IMR-90 (cell line): ENCODE data around the gene PSMA4. TPM values are rescaled to one million over a fixed set of nuclear protein-coding genes. Genes with fewer than 3 reads are reported as not detected.

Experiments used
- ATAC-seq: fragments of 200-7000 bp; cut with Tn5 transposase; 2 replicates; pipeline ENCODE4 v1.9.1; 2020; ENCODE audit warnings: low read depth, mild to moderate bottlenecking, moderate library complexity
- BruUV-seq: library from RNA; stranded (reverse); fragments of 400-500 nt; replicated peaks from 2 replicates; lab custom pipeline; 2021; lab: Mats Ljungman, UMichigan
- CTCF ChIA-PET: fragments of 300-600 bp; formaldehyde crosslinking; extraction: SDS; loops from one replicate; lab custom pipeline; 2021; ENCODE audit warnings: antibody characterized with exemption; lab: Yijun Ruan, JAX
- POLR2A ChIA-PET: fragments of 300-600 bp; sonication (Branson Sonifier 250); formaldehyde crosslinking; loops from one replicate; lab custom pipeline; 2022; ENCODE audit warnings: antibody characterized with exemption; ENCODE audit not compliant: unreplicated experiment; lab: Charles Lee
- DNase-seq: peaks from one replicate; pipeline ENCODE4 v3.0.0; 2013
- H2AFZ ChIP-seq: replicated peaks from 2 replicates; pipeline ENCODE3; 2013; ENCODE audit warnings: low read length, mild to moderate bottlenecking; ENCODE audit not compliant: poor library complexity
- H2AK5ac ChIP-seq: 2 replicates; pipeline ENCODE4 v1.6.1; 2013; ENCODE audit warnings: low read depth, low read length, inconsistent platforms
- H2AK9ac ChIP-seq: replicated peaks from 2 replicates; pipeline ENCODE3; 2013; ENCODE audit warnings: mild to moderate bottlenecking, low read depth, low read length, moderate library complexity; ENCODE audit not compliant: poor library complexity
- H2BK120ac ChIP-seq: 2 replicates; pipeline ENCODE4 v1.6.1; 2013; ENCODE audit warnings: low read depth, low read length, inconsistent platforms
- H2BK15ac ChIP-seq: 3 replicates; pipeline ENCODE4 v1.6.1; 2013; ENCODE audit warnings: low read depth, low read length, inconsistent platforms
- H2BK20ac ChIP-seq: 2 replicates; pipeline ENCODE4 v1.6.1; 2013; ENCODE audit warnings: low read depth, mild to moderate bottlenecking, inconsistent platforms, low read length, moderate library complexity
- H2BK5ac ChIP-seq: 2 replicates; pipeline ENCODE4 v1.6.1; 2013; ENCODE audit warnings: mild to moderate bottlenecking, low read depth, low read length, inconsistent platforms; ENCODE audit not compliant: poor library complexity, severe bottlenecking
- H3K14ac ChIP-seq: replicated peaks from 2 replicates; pipeline ENCODE4 v1.6.1; 2013; ENCODE audit warnings: low read depth, low read length, inconsistent platforms
- H3K18ac ChIP-seq: 2 replicates; pipeline ENCODE4 v1.6.1; 2013; ENCODE audit warnings: low read depth, low read length, control low read depth
- H3K23ac ChIP-seq: 2 replicates; pipeline ENCODE4 v1.6.1; 2013; ENCODE audit warnings: low read depth, low read length, inconsistent platforms
- H3K27ac ChIP-seq: 2 replicates; pipeline ENCODE4 v1.5.1; 2013; ENCODE audit warnings: mild to moderate bottlenecking, control low read depth, low read length; ENCODE audit not compliant: insufficient read depth
- H3K27me3 ChIP-seq: 2 replicates; pipeline ENCODE4 v1.6.1; 2013; ENCODE audit warnings: low read length; ENCODE audit not compliant: control insufficient read depth, insufficient read depth
- H3K36me3 ChIP-seq: 2 replicates; pipeline ENCODE4 v1.6.1; 2013; ENCODE audit warnings: low read length, mixed read lengths; ENCODE audit not compliant: control insufficient read depth, insufficient read depth
- H3K4ac ChIP-seq: 2 replicates; pipeline ENCODE4 v1.6.1; 2013; ENCODE audit warnings: low read depth, low read length, inconsistent platforms
- H3K4me1 ChIP-seq: 2 replicates; pipeline ENCODE4 v1.6.1; 2013; ENCODE audit warnings: low read length, mixed read lengths; ENCODE audit not compliant: control insufficient read depth, insufficient read depth
- H3K4me2 ChIP-seq: 2 replicates; pipeline ENCODE4 v1.6.1; 2013; ENCODE audit warnings: low read depth, mild to moderate bottlenecking, control low read depth, low read length, moderate library complexity
- H3K4me3 ChIP-seq: 2 replicates; pipeline ENCODE4 v1.5.1; 2013; ENCODE audit warnings: low read depth, mild to moderate bottlenecking, control low read depth, low read length, moderate library complexity; ENCODE audit not compliant: insufficient read depth
- H3K56ac ChIP-seq: 2 replicates; pipeline ENCODE4 v1.6.1; 2013; ENCODE audit warnings: low read length, inconsistent platforms; ENCODE audit not compliant: insufficient read depth; ENCODE audit errors: extremely low read depth
- H3K79me1 ChIP-seq, 2 experiments: 2 replicates each; pipeline ENCODE4 v1.6.1; 2013; ENCODE audit warnings: low read length in 2 of 2, inconsistent platforms in 1 of 2, low read depth in 1 of 2
- H3K9ac ChIP-seq: 2 replicates; pipeline ENCODE4 v1.6.1; 2013; ENCODE audit warnings: low read depth, low read length, control low read depth
- H3K9me1 ChIP-seq: 2 replicates; pipeline ENCODE4 v1.6.1; 2013; ENCODE audit warnings: low read length, inconsistent platforms; ENCODE audit not compliant: insufficient read depth
- H3K9me3 ChIP-seq: 2 replicates; pipeline ENCODE4 v1.6.1; 2013; ENCODE audit warnings: low read length; ENCODE audit not compliant: control insufficient read depth, insufficient read depth
- H4K20me1 ChIP-seq: 2 replicates; pipeline ENCODE4 v1.6.1; 2013; ENCODE audit warnings: low read length, inconsistent platforms; ENCODE audit not compliant: insufficient read depth
- H4K5ac ChIP-seq: 2 replicates; pipeline ENCODE4 v1.6.1; 2013; ENCODE audit warnings: mild to moderate bottlenecking, low read depth, low read length, control low read depth
- H4K8ac ChIP-seq, 2 experiments: 2 replicates each; pipeline ENCODE4 v1.6.1; 2013; ENCODE audit warnings: low read depth in 2 of 2, low read length in 2 of 2, control low read depth in 1 of 2, inconsistent platforms in 1 of 2
- H4K91ac ChIP-seq: 2 replicates; pipeline ENCODE4 v1.6.1; 2013; ENCODE audit warnings: low read depth, low read length, inconsistent platforms; ENCODE audit not compliant: insufficient read depth
- BHLHE40 ChIP-seq: fragments of 150-350 bp; IDR thresholded peaks from 2 replicates; pipeline ENCODE4 v1.6.1; 2016; ENCODE audit warnings: mild to moderate bottlenecking, low read depth, low read length
- CEBPB ChIP-seq: IDR thresholded peaks from 2 replicates; pipeline ENCODE4 v1.6.1; 2012; ENCODE audit warnings: low read depth, low read length, improper control_type of control experiment
- CHD1 ChIP-seq: IDR thresholded peaks from 2 replicates; pipeline ENCODE4 v1.6.1; 2012; ENCODE audit warnings: low read depth, low read length, improper control_type of control experiment
- CTCF ChIP-seq: conservative IDR thresholded peaks from 2 replicates; pipeline ENCODE4 v1.5.1; 2012; ENCODE audit warnings: mild to moderate bottlenecking, low read depth, low read length, improper control_type of control experiment
- FOS ChIP-seq: fragments of 150-350 bp; IDR thresholded peaks from 2 replicates; pipeline ENCODE4 v1.6.1; 2016; ENCODE audit warnings: low read depth, low read length
- MAFK ChIP-seq: IDR thresholded peaks from 2 replicates; pipeline ENCODE4 v1.6.1; 2012; ENCODE audit warnings: low read depth, low read length, improper control_type of control experiment
- MAZ ChIP-seq: IDR thresholded peaks from 2 replicates; pipeline ENCODE4 v1.6.1; 2012; ENCODE audit warnings: low read depth, mild to moderate bottlenecking, low read length, improper control_type of control experiment, moderate library complexity, borderline replicate concordance
- MXI1 ChIP-seq: IDR thresholded peaks from 2 replicates; pipeline ENCODE4 v1.6.1; 2012; ENCODE audit warnings: low read depth, mild to moderate bottlenecking, low read length, moderate library complexity, borderline replicate concordance
- NFE2L2 ChIP-seq: fragments of 150-350 bp; IDR thresholded peaks from 2 replicates; pipeline ENCODE4 v1.6.1; 2016; ENCODE audit warnings: low read depth, mild to moderate bottlenecking, low read length
- POLR2A ChIP-seq: IDR thresholded peaks from 2 replicates; pipeline ENCODE4 v1.6.1; 2012; ENCODE audit warnings: mild to moderate bottlenecking, low read depth, low read length
- RAD21 ChIP-seq: IDR thresholded peaks from 2 replicates; pipeline ENCODE4 v1.6.1; 2012; ENCODE audit warnings: low read length, improper control_type of control experiment
- RCOR1 ChIP-seq: IDR thresholded peaks from 2 replicates; pipeline ENCODE4 v1.6.1; 2012; ENCODE audit warnings: mild to moderate bottlenecking, low read length, improper control_type of control experiment; ENCODE audit not compliant: insufficient replicate concordance
- RFX5 ChIP-seq: IDR thresholded peaks from 2 replicates; pipeline ENCODE4 v1.8.0; 2012; ENCODE audit warnings: low read depth, mild to moderate bottlenecking, low read length, moderate library complexity
- SMC3 ChIP-seq: fragments of 150-350 bp; IDR thresholded peaks from 2 replicates; pipeline ENCODE4 v1.6.1; 2016; ENCODE audit warnings: low read depth, mild to moderate bottlenecking, antibody characterized with exemption, low read length, moderate library complexity
- USF2 ChIP-seq: fragments of 150-350 bp; IDR thresholded peaks from 2 replicates; pipeline ENCODE4 v1.6.1; 2017; ENCODE audit warnings: mild to moderate bottlenecking, antibody characterized with exemption, low read length, low read depth
- WGBS, 2 experiments: methylation state at CpG; one replicate each; pipeline versions ENCODE4 v1.1.5 to v1.1.7; 2013; ENCODE audit warnings: missing lambda C conversion rate in 2 of 2; ENCODE audit not compliant: insufficient read length in 1 of 2; ENCODE audit errors: extremely low coverage in 2 of 2; 5-methylcytosine and 5-hydroxymethylcytosine counted together
- dilution Hi-C: fragments of 300-500 bp; cut with HindIII; formaldehyde crosslinking; loops from one replicate; pipeline ENCODE4 v1.14.3; 2018; ENCODE audit warnings: low sequenced_read_pairs; ENCODE audit not compliant: unreplicated experiment
- in situ Hi-C: fragments of 300-500 bp; cut with MboI; formaldehyde crosslinking; loops from 3 replicates; pipeline ENCODE4 v1.14.3; 2019; ENCODE audit warnings: low sequenced_read_pairs, inconsistent platforms, mixed read lengths
- intact Hi-C: fragments of 100-400 bp; cut with micrococcal nuclease; formaldehyde crosslinking; loops from 2 replicates; pipeline ENCODE4 v1.10.0; 2022
- polyA plus RNA-seq, 3 experiments: library from polyadenylated mRNA; depleted of rRNA; stranded (reverse); fragments of >200 nt; gene quantifications; 2 replicates each; pipeline ENCODE4 v1.2.3, GENCODE V29; 2012; ENCODE audit warnings: low replicate concordance in 1 of 3
- total RNA-seq: library from RNA; depleted of rRNA; stranded (reverse); fragments of >200 nt; gene quantifications from 2 replicates; pipeline ENCODE4 v1.2.3, GENCODE V29; 2012
- TF ChIP-seq, protein P1 (sequence below): fragments of 150-350 bp; IDR thresholded peaks from 2 replicates; pipeline ENCODE4 v1.6.1; 2016; ENCODE audit warnings: low read depth, mild to moderate bottlenecking, low read length, moderate library complexity, borderline replicate concordance

PSMA4 gene
- total and polyA plus RNA-seq, 2 of the 4 experiments (the other 2 are of a cell fraction) = 208 to 239 TPM

GRCh38 chr15:78574944-78575343 is 34.7 kb downstream of the PSMA4 start:
- Histone ChIP-seq H4K8ac (no peak overlapping the region), H3K23ac (no peak overlapping the region), H4K91ac (no peak overlapping the region), H3K36me3 (no peaks in the 10 kb centered on the region), H3K9me1 (no peaks in the 10 kb centered on the region), H2BK15ac (no peak overlapping the region), H3K79me1 (no peaks in the 10 kb centered on the region), H3K27ac (no peak overlapping the region), H3K27me3 (0 out of 2 replicates have a peak, but pooled peaks cover 1% of the 10 kb centered on the region), H3K4me3 (no peak overlapping the region), H2AK9ac (no peak overlapping the region), H3K9me3 (no peaks in the 10 kb centered on the region), H2BK5ac (no peak overlapping the region), H2AFZ (no peak overlapping the region), H2BK20ac (no peak overlapping the region), H3K9ac (no peak overlapping the region), H2AK5ac (no peak overlapping the region), H3K56ac (no peak overlapping the region), H3K4me1 (no peaks in the 10 kb centered on the region), H3K4ac (no peak overlapping the region), H3K4me2 (no peak overlapping the region), H4K20me1 (no peaks in the 10 kb centered on the region), H2BK120ac (no peak overlapping the region), H3K14ac (no peak overlapping the region), H3K18ac (no peak overlapping the region), H4K5ac (no peak overlapping the region)
- dilution Hi-C loops (no loop called here), intact Hi-C loops (no loop called here), in situ Hi-C loops (no loop called here)
- ATAC-seq (no peak), DNase-seq (no peak)
- ChIA-PET POLR2A (no interaction called here), CTCF (no interaction called here)
- no peak for TF ChIP-seq RAD21
- TF ChIP-seq CHD1 = no peak
- TF ChIP-seq CTCF = no peak
- TF ChIP-seq, protein P1, sequence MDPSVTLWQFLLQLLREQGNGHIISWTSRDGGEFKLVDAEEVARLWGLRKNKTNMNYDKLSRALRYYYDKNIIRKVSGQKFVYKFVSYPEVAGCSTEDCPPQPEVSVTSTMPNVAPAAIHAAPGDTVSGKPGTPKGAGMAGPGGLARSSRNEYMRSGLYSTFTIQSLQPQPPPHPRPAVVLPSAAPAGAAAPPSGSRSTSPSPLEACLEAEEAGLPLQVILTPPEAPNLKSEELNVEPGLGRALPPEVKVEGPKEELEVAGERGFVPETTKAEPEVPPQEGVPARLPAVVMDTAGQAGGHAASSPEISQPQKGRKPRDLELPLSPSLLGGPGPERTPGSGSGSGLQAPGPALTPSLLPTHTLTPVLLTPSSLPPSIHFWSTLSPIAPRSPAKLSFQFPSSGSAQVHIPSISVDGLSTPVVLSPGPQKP = no peak
- TF ChIP-seq FOS = no peak
- no peak for TF ChIP-seq SMC3
- TF ChIP-seq CEBPB = no peak
- TF ChIP-seq MAFK = no peak
- TF ChIP-seq POLR2A = no peak
- TF ChIP-seq MAZ = no peak
- no peak for TF ChIP-seq NFE2L2
- TF ChIP-seq USF2 = no peak
- no peak for TF ChIP-seq BHLHE40
- TF ChIP-seq RCOR1 = no peak
- no peak for TF ChIP-seq MXI1
- no peak for TF ChIP-seq RFX5
- WGBS, 2 experiments = 80% methylated on average over 1 of the region's 1 CpG; no CpG with 5 or more reads in 1 of the 2 experiments
- BruUV-seq = no TSS peak
